SKM-1 treated with dmso at 0.1 percent for 144 hours (cell line): ENCODE results near the gene B4GALNT3.

ENCODE experiments used
- DNase-seq: peaks from one replicate; lab custom pipeline; 2025; ENCODE audit not compliant: unreplicated experiment; lab: John Stamatoyannopoulos, UW

Gene B4GALNT3

GRCh38 chr12:556498-556897 lies 96.8 kb downstream of the B4GALNT3 start:
- no peak for DNase-seq

- no peak for DNase-seq
Measured at GRCh38 chr12:558580-558979, 98.8 kb downstream of the B4GALNT3 start.

DNA sequence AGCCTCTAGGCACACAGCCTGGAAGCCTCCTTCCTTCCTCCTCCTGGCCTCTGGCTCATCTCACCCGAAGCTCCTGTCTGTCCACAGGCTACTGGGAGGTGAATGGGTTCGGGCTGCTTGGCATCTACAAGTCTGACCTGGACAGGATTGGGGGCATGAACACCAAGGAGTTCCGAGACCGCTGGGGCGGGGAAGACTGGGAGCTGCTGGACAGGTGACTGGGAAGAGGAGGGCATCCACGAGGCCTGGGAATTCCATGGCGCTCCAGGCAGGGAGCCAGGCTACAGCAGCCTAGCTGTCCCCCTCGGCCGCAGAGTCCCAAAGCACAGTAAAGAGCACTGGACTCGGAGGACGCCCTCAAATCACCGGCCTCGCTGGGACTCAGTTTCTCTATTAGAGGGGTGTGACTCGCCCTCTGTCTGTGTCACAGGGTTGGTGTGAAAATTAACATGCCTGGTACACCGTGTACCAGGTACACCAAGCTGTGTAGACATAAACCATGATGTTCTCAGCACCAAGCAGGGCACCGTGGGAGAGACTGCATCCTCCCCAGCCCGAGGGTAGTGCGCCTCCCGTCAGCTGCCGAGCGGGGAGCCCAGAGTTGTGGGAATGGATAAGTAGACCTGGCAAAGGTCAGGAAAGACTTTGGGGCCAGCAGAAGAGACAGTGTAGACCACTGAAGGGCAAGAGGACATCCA lies 99.6 kb downstream of the B4GALNT3 start:
- DNase-seq, result no peak

DNA sequence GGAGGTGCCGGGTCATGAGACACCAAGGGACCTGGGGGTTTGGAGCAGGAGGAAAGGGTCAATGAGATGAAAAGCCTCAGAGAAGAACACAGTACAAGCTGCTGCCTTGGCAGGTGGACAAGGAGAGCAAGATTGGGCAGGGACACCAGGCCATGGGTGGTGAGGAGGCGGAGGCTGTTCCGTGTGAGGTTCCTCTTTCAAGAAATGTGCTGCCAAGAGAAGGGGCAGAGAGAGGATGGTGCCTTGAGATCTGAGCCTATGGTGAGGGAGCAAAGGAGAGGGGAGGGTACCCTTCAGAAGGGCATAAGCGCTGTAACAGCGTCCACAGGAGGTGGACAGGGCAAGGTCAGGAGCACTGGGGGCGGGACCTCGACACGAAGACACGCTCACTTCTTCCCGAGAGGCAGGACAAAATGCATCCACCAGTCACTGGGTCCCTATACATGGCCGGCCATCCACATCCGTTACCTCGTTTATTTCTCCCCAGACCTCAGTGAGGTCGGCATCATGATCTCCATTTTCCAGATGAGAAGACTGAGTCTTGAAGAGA lies 100.2 kb downstream of the B4GALNT3 start:
- DNase-seq, result no peak

GRCh38 chr12:560691-561390 lies 101.1 kb downstream of the B4GALNT3 start:
- DNase-seq, result no peak

- no peak for DNase-seq
Measured at GRCh38 chr12:561391-561705, 101.6 kb downstream of the B4GALNT3 start.

- peak; percentile 74 for DNase-seq
Measured at GRCh38 chr12:561908-562593, 102.3 kb downstream of the B4GALNT3 start.

DNA sequence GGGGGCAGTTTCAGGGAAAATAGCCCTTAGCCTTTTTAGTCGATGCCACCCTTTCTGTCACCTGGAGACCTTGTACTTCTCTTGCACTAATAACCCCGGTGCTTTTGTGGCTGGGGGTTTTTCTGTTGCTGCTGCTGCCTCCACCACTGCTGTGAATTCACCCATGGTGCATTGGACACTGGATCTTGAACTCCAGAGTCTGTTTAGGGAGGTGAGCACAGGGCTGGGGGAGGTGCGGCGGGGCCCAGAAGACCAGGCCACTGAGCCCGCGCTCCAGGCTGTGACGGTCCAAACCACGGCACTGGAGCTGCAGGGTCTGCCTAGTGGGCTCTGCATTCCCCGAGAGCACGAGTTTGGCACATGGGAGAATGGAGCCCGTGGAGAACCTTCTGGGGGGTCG lies 102.9 kb downstream of the B4GALNT3 start:
- DNase-seq, result no peak

- peak; percentile 10 for DNase-seq
Measured at GRCh38 chr12:563250-563781, 103.6 kb downstream of the B4GALNT3 start.

DNA sequence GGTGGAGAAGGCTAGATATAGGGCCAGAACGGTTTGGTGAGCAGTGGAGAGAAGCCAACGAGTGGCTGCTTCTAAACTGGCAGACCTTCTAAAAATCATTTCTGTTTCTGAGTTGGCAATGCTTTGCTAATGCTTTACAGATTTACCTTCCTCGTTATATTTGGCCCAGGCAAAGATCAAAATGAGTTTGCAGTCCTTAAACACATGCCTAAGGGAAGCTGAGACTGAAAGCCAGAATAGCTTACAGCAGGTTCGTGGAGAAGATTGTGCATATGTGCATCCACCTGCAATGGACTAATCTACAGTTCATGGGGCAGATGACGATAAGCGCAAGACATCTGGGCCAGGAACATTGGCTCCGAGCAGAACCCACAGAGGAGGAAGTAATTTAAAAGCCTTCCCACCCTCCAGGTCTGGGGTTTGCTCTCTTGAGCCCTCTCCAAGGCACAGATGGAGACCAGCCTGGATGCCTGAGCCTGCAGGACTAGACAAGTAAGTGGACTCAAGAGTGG lies 104.1 kb downstream of the B4GALNT3 start:
- DNase-seq, result no peak

- no peak for DNase-seq
Measured at GRCh38 chr12:565161-565560, 105.4 kb downstream of the B4GALNT3 start.

- DNase-seq, result no peak
Measured at GRCh38 chr12:565589-566105, 105.9 kb downstream of the B4GALNT3 start.

DNA sequence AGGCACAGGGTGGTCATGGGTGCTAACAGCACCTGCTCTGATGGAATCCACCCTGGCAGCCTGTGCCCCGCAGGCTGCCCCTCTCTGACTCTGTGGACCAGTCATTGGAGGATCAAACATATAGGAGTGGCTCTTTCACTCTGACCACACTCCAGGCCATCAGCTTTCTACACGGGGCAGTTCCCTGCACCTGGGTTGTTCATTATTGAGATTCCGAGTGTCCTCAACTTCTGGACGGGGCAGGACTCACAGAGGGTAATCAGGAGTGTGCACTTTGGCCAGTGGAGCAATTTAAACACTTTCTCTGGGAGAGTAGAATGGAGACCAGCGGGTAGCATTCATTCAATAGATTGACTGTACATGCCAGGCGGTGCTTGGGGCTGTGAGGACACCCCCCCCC lies 108.7 kb downstream of the B4GALNT3 start:
- DNase-seq, result no peak

- DNase-seq, result no peak
Measured at GRCh38 chr12:569091-569676, 109.4 kb downstream of the B4GALNT3 start.

DNA sequence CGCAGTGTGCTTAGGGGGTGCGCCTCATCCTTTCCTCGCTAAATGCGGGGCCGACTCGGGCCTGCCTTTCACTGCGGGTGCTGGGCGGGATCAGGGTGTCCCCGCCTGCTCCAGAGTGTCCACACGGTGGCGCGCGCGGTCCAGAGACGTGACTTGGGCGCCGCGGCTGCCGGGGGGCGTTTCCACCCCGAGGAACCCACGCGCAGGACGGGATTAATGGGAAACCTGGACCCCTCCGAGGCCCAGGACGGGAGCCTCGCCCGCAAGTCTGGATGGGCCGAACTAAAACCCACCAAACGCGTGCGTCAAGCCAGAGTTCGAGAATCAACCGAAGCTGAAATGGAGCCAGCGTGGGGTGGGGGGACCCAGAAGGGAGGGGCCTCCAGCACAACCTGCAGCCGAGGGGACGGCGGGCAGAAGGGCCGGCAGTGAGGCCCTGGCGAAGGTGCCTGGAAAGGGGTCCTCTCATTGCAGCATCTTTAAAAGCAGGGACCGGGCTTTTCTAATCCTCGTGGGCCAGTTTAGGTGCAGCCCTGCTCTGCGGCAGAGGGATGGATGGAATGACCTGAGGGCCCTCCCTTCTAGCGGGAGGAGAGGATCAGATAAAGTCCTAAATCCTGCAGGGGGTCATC lies 110.2 kb downstream of the B4GALNT3 start:
- peak; percentile 18 for DNase-seq

GRCh38 chr12:570435-570920 lies 110.7 kb downstream of the B4GALNT3 start:
- DNase-seq, result no peak

DNA sequence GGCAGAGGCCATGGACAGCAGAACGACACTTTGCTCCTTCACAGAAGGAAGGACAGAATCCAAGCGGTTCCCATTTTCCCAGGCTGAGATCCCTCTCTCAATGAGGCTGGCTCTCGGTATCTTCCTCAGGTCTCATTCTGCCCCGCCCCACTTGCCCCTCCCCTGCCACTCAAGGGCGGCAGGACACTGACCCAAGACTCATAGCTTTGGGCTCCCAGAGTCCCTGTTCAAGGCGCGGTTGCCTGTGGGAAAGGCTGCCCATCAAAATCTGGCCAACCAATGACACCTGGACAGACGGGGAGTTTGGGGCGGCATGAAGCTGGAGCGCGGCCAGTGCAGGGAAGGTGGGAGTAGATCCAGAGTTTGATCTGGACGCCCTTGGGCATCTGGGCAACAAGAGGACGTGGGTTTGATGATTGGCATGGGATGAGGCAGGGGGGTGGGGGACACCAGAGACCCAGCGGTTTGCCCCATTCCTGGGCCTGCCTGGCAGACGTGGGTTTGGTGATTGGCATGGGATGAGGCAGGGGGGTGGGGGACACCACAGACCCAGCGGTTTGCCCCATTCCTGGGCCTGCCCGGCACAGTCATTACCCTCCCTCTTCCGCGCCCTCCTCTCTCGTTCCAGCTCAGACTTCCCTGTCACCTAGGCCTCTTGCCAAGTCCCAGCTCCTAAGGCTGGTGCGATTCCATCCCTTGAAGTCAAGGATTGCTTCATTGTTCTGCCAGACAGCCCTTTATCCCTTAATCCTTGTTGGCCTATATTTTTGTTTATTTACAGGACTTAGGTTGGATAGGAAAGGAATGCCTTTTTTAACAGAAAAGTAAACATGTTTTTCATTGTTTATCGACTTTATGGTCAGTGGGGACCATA lies 111.4 kb downstream of the B4GALNT3 start:
- no peak for DNase-seq

DNA sequence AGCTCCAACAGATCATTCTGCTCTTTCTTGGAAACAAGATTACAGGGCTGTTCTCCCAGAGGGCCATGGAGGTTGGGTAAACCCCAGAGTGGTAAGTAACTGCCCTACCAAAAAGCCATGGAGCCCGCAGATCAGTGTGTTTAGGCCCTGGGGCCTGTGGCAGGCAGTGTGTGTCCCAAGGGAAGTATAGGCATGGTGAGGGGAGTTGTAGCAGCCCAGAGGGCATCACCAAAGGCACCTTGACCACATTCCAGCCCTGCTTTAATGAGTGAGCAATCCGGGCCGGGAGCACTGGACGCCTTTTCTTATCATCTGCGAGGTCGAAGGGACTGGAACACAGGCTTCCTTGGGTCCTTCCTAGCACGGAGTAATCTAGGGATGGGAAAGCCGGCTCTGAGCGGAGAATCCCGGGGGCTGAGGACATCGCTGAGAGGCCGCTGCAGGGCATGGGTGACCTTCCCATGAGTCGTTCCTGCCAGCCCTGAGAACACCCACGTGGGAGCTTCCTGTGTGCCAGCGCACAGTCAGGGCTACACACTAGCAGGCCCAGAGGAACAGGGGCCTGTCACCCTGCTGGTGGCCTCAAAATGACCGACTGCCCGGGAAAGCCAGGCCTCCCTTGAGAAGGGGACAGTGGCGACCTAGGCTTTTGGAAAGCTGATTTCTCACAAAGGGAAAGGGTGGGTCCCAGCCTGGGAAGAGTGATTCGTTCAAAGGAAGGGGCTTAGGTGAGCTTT lies 112.2 kb downstream of the B4GALNT3 start:
- DNase-seq, result no peak

GRCh38 chr12:572532-572899 lies 112.8 kb downstream of the B4GALNT3 start:
- DNase-seq, result no peak
